Measurements from ENCODE around the gene STRA6.

STRA6 gene

DNA sequence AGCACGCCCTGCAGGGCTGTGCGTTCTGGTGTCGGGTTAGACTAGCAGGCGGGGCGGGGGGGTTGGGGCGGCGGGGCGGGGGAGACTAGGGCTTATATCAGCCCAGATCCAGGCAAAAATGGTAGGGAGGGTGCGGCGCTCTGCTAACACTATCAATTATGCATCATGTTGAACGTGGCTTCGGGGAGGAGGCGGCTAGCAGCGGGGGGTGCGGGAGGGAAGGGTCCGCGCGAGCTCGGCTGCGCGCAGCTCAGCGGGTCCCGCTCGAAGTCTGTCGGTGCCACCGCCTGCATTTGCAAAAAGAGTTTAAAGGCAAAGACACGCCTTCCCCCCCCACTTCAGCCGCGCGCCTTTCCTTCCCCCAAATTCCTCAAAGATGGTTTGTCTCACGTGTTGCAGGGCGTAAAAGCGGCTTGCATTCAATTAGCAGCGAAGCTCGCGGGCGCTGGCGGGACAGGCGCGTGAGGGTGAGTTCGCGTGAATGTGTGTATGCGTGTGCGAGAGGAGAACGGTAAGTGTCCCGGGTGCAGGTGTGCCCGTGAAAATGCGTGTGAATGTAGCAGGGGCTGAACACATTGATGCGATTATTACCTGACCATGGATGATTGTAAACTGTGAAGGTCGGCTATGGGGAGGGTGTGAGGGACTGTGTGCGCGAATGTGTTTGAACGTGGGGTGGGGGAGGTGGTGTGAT lies 72.3 kb downstream of the STRA6 start, which contains the start of gene ISLR2:
ISLR2 (plus strand) TSS at position 432 of the 694 bp plus-strand sequence. CDS start 2,169 bp downstream, outside the sequence.
- no peak for DNase-seq (ENCODE audit: low spot score)
- TF ChIP-seq, protein P1, sequence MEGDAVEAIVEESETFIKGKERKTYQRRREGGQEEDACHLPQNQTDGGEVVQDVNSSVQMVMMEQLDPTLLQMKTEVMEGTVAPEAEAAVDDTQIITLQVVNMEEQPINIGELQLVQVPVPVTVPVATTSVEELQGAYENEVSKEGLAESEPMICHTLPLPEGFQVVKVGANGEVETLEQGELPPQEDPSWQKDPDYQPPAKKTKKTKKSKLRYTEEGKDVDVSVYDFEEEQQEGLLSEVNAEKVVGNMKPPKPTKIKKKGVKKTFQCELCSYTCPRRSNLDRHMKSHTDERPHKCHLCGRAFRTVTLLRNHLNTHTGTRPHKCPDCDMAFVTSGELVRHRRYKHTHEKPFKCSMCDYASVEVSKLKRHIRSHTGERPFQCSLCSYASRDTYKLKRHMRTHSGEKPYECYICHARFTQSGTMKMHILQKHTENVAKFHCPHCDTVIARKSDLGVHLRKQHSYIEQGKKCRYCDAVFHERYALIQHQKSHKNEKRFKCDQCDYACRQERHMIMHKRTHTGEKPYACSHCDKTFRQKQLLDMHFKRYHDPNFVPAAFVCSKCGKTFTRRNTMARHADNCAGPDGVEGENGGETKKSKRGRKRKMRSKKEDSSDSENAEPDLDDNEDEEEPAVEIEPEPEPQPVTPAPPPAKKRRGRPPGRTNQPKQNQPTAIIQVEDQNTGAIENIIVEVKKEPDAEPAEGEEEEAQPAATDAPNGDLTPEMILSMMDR (IDR thresholded peaks at IDR 0.05; ENCODE audit: extremely low read depth, missing control alignments), result no peak

DNA sequence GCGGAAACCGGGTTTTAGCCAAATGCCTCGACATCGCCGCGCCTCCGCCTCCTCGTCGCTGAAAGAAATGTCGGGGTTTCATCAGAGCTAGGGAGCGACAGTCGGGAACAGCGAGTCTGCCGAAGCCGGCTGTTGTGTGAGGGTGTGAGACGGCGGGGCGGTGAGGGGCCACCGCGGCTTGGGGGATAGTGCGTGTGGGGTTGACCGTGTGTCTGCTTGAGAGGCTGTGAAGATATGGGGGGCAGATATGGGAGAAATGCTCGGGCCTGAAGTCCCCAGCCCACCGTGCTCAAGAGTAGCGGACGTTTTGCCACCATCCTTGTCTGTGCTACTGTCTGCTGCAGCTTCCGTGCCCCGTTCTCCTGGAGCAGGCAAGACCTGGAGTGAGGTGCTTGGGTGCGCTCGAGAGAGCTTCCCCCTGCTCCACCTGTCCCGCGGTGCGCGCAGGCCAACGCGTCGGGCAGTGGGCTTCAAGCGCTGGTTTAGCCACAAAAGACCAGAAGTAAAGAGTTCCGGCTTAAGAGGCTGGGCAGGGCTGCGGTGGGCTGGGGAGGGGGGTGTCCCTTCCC lies 72.9 kb downstream of the STRA6 start:
- TF ChIP-seq, protein P1 (IDR thresholded peaks at IDR 0.05; ENCODE audit: extremely low read depth, missing control alignments), result no peak

More for the DNA sequence above, 72.9 kb downstream of the STRA6 start:
- no peak for DNase-seq (ENCODE audit: low spot score)

All from GM20000 (cell line).